ENCODE data around the gene TMEM209.

Gene TMEM209

DNA sequence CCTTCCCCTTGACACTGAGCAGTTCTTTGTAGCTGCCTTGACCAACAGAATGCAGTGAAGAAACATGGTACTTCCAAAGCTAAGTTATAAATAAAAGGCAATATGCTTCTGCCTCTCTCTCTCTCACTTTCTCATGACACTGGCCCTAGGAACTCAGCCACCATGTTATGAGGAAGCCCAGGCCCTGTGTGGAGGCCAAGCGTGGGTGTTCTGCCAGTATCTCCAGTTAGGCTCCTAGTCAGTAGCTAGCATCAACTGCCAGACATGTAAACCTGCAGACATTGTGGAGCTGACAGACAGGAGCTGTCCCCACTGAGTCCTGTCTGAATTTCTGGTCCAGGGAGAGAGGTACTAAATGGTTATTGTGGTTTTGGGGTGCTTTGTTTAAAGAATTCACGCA lies 45.2 kb downstream of the TMEM209 start:
- ChIA-PET CTCF (interaction anchor here (1.2 kb wide), 1 partner anchor 98 kb away, joined by 3 read pairs; no protein-coding TSS in a partner anchor), POLR2A (no interaction called here)
- Histone ChIP-seq H3K4me3 (ENCODE audit: low read depth, low read length) (no peak overlapping the region), H3K4me1 (ENCODE audit: control insufficient read depth, insufficient read depth, low read length) (no peaks in the 10 kb centered on the region), H3K9me3 (ENCODE audit: control insufficient read depth, insufficient read depth, low read depth, low read length) (no peaks in the 10 kb centered on the region), H3K36me3 (ENCODE audit: control insufficient read depth in 2 of 2, insufficient read depth in 1 of 2, low read length in 2 of 2) (peaks cover 3 to 38% of the 10 kb centered on the region in 2 experiments), H3K27ac (ENCODE audit: extremely low read depth, low read depth, low read length) (no peak overlapping the region)
- TF ChIP-seq ZBTB8A (tag by site-specific recombination; IDR thresholded peaks at IDR 0.05), result no peak
- no peak for TF ChIP-seq ZNF26 (tag by site-specific recombination; IDR thresholded peaks at IDR 0.05)
- no peak for TF ChIP-seq MZF1 (tag by site-specific recombination; IDR thresholded peaks at IDR 0.05; ENCODE audit: borderline replicate concordance)
- no peak for TF ChIP-seq ZNF704 (tag by site-specific recombination; IDR thresholded peaks at IDR 0.05)
- TF ChIP-seq ZNF701 (tag by site-specific recombination; IDR thresholded peaks at IDR 0.05), result no peak
- no peak for TF ChIP-seq ZNF580 (tag by site-specific recombination; IDR thresholded peaks at IDR 0.05)
- no peak for TF ChIP-seq ZNF248 (tag by site-specific recombination; IDR thresholded peaks at IDR 0.05)
- TF ChIP-seq ZNF843 (tag by site-specific recombination; IDR thresholded peaks at IDR 0.05), result no peak

DNA sequence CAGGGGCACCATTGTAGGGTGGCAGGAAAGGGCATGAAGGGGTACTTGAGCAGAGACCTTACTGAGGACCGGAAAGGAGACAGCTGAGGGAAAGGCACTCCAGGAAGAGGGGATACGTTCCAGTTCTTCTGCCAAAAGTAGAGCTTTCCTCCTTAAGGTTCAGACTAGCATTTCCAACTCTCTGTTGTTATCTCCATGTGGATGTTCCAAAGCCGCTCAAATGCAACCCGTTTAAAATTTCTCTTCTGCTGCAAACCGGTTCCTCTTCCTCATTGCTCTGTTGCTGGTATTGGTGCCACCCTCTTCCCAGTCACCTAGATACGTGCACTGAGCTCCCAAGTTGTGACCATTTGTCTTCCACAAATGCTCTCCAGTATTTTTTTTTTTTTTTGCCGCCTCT lies 47.5 kb downstream of the TMEM209 start:
- Histone ChIP-seq H3K36me3 (ENCODE audit: control insufficient read depth in 2 of 2, insufficient read depth in 1 of 2, low read length in 2 of 2) (peaks cover 0 to 24% of the 10 kb centered on the region in 2 experiments; a peak in 2 of 3 replicates), H3K4me3 (ENCODE audit: low read depth, low read length) (no peak overlapping the region), H3K4me1 (ENCODE audit: control insufficient read depth, insufficient read depth, low read length) (no peaks in the 10 kb centered on the region), H3K9me3 (ENCODE audit: control insufficient read depth, insufficient read depth, low read depth, low read length) (no peaks in the 10 kb centered on the region), H3K27ac (ENCODE audit: extremely low read depth, low read depth, low read length) (no peak overlapping the region)
- TF ChIP-seq MZF1 (tag by site-specific recombination; IDR thresholded peaks at IDR 0.05; ENCODE audit: borderline replicate concordance) (0 out of 2 replicates have a peak, but pooled peaks have one; percentile 53), ZNF169 (tag by site-specific recombination; IDR thresholded peaks at IDR 0.05) (no peak), ZSCAN5A (tag by site-specific recombination; IDR thresholded peaks at IDR 0.05) (no peak), ZNF777 (tag by site-specific recombination; IDR thresholded peaks at IDR 0.05; ENCODE audit: borderline replicate concordance) (no peak), SALL2 (tag by site-specific recombination; IDR thresholded peaks at IDR 0.05; ENCODE audit: borderline replicate concordance) (no peak), ZNF610 (tag by site-specific recombination; IDR thresholded peaks at IDR 0.05; ENCODE audit: borderline replicate concordance) (no peak)
- ChIA-PET POLR2A (no interaction called here), CTCF (no interaction called here)

- H3K4me1 ChIP-seq (ENCODE audit: control insufficient read depth, insufficient read depth, low read length), result no peaks in the 10 kb centered on the region
- no peak overlapping the region for H3K27ac ChIP-seq (ENCODE audit: extremely low read depth, low read depth, low read length)
- peaks cover 0 to 12% of the 10 kb centered on the region in 2 experiments; a peak in 2 of 3 replicates for H3K36me3 ChIP-seq (ENCODE audit: control insufficient read depth in 2 of 2, insufficient read depth in 1 of 2, low read length in 2 of 2)
- no peaks in the 10 kb centered on the region for H3K9me3 ChIP-seq (ENCODE audit: control insufficient read depth, insufficient read depth, low read depth, low read length)
- ChIA-PET POLR2A (interaction anchor here (0.5 to 0.7 kb wide), 2 partner anchors 10 to 105 kb away, joined by 3 to 6 read pairs; partner anchors contain the start of gene ZC3HC1), CTCF (interaction anchor here (0.6 kb wide), 1 partner anchor 895 kb away, joined by 5 read pairs; no protein-coding TSS in a partner anchor)
- no peak overlapping the region for H3K4me3 ChIP-seq (ENCODE audit: low read depth, low read length)
- TF ChIP-seq ZSCAN16 (tag by site-specific recombination; IDR thresholded peaks at IDR 0.05) (no peak), ZNF76 (tag by site-specific recombination; IDR thresholded peaks at IDR 0.05; ENCODE audit: borderline replicate concordance, low read depth) (no peak), ZNF394 (tag by site-specific recombination; IDR thresholded peaks at IDR 0.05; ENCODE audit: borderline replicate concordance) (no peak), ZNF398 (tag by site-specific recombination; IDR thresholded peaks at IDR 0.05) (no peak), ZNF549 (tag by site-specific recombination; IDR thresholded peaks at IDR 0.05) (no peak), KLF7 (tag by site-specific recombination; IDR thresholded peaks at IDR 0.05; ENCODE audit: borderline replicate concordance) (no peak), GLI2 (tag by site-specific recombination; IDR thresholded peaks at IDR 0.05; ENCODE audit: borderline replicate concordance, low read depth) (no peak)
- TF ChIP-seq, protein P1, sequence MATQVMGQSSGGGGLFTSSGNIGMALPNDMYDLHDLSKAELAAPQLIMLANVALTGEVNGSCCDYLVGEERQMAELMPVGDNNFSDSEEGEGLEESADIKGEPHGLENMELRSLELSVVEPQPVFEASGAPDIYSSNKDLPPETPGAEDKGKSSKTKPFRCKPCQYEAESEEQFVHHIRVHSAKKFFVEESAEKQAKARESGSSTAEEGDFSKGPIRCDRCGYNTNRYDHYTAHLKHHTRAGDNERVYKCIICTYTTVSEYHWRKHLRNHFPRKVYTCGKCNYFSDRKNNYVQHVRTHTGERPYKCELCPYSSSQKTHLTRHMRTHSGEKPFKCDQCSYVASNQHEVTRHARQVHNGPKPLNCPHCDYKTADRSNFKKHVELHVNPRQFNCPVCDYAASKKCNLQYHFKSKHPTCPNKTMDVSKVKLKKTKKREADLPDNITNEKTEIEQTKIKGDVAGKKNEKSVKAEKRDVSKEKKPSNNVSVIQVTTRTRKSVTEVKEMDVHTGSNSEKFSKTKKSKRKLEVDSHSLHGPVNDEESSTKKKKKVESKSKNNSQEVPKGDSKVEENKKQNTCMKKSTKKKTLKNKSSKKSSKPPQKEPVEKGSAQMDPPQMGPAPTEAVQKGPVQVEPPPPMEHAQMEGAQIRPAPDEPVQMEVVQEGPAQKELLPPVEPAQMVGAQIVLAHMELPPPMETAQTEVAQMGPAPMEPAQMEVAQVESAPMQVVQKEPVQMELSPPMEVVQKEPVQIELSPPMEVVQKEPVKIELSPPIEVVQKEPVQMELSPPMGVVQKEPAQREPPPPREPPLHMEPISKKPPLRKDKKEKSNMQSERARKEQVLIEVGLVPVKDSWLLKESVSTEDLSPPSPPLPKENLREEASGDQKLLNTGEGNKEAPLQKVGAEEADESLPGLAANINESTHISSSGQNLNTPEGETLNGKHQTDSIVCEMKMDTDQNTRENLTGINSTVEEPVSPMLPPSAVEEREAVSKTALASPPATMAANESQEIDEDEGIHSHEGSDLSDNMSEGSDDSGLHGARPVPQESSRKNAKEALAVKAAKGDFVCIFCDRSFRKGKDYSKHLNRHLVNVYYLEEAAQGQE (tag by site-specific recombination; IDR thresholded peaks at IDR 0.05), result no peak
Measured at GRCh38 chr7:130156140-130156539, 49.1 kb downstream of the TMEM209 start.
